HepG2 (cell line): ENCODE measurements around the gene MFSD11. TPM values are rescaled to one million over a fixed set of nuclear protein-coding genes. Genes with fewer than 3 reads are reported as not detected.

ENCODE experiments used
- PHF8 ChIP-seq: sonication (generic); formaldehyde crosslinking; IDR thresholded peaks from 2 replicates; pipeline ENCODE4 v1.5.0; 2020; ENCODE audit warnings: missing genetic modification reagents
- SOX6 ChIP-seq, 2 experiments: fragments of 450-650 bp in 1 of 2; sonication (generic) in 1 of 2; formaldehyde crosslinking in 1 of 2; IDR thresholded peaks; 2 replicates each; pipeline versions ENCODE4 v1.4.0 to v1.6.1; 2017 to 2020; ENCODE audit warnings: antibody characterized with exemption in 1 of 2, mild to moderate bottlenecking in 1 of 2, missing genetic modification reagents in 1 of 2
- XRCC5 ChIP-seq: fragments of 200-400 bp; formaldehyde crosslinking; optimal IDR thresholded peaks from 2 replicates; pipeline ENCODE3; 2017; ENCODE audit warnings: mild to moderate bottlenecking, low read length
- ZIK1 ChIP-seq: sonication (generic); formaldehyde crosslinking; IDR thresholded peaks from 2 replicates; pipeline ENCODE4 v1.5.0; 2020; ENCODE audit warnings: mild to moderate bottlenecking, low read depth, missing genetic modification reagents, borderline replicate concordance
- ZMYM4 ChIP-seq: sonication (generic); formaldehyde crosslinking; IDR thresholded peaks from 2 replicates; pipeline ENCODE4 v1.8.1; 2023; ENCODE audit warnings: mild to moderate bottlenecking, missing genetic modification reagents
- ZNF605 ChIP-seq: sonication (generic); formaldehyde crosslinking; IDR thresholded peaks from 2 replicates; pipeline ENCODE4 v1.8.0; 2022; ENCODE audit warnings: mild to moderate bottlenecking, missing genetic modification reagents
- ZNF709 ChIP-seq: sonication (generic); formaldehyde crosslinking; IDR thresholded peaks from 2 replicates; pipeline ENCODE4 v1.5.0; 2020; ENCODE audit warnings: mild to moderate bottlenecking, missing genetic modification reagents
- ZNF773 ChIP-seq: sonication (generic); formaldehyde crosslinking; IDR thresholded peaks from 2 replicates; pipeline ENCODE4 v1.4.0; 2020; ENCODE audit warnings: missing genetic modification reagents, borderline replicate concordance
- ZNF879 ChIP-seq: sonication (generic); formaldehyde crosslinking; IDR thresholded peaks from 2 replicates; pipeline ENCODE4 v1.8.1; 2023; ENCODE audit warnings: missing genetic modification reagents
- polyA plus RNA-seq, 8 experiments: library from polyadenylated mRNA; depleted of rRNA in 3 of 8; stranded (reverse) in 7 of 8; unstranded in 1 of 8; fragments of >200 nt; fragmentation: Illumina TruSeq in 4 of 8; extraction: Trizol in 4 of 8; gene quantifications; 2 replicates each; pipeline versions ENCODE4 v1.2.1 to v1.2.3, GENCODE V29; 2011 to 2016; ENCODE audit warnings: low read depth in 4 of 8, missing spikeins in 1 of 8, mixed read lengths in 1 of 8; ENCODE audit not compliant: insufficient read depth in 1 of 8
- total RNA-seq, 5 experiments: library from RNA; depleted of rRNA; stranded (reverse); fragments of >200 nt; fragmentation: Illumina TruSeq; extraction: Trizol; gene quantifications; 2 replicates each; pipeline ENCODE4 v1.2.3, GENCODE V29; 2016; ENCODE audit warnings: low read depth in 1 of 5
- TF ChIP-seq, protein P1 (sequence below): IDR thresholded peaks from 2 replicates; pipeline ENCODE4 v1.6.1; 2016
- TF ChIP-seq, protein P2 (sequence below): sonication (generic); formaldehyde crosslinking; IDR thresholded peaks from 2 replicates; pipeline ENCODE4 v1.4.0; 2020; ENCODE audit warnings: missing genetic modification reagents
- TF ChIP-seq, protein P3 (sequence below): sonication (generic); formaldehyde crosslinking; IDR thresholded peaks from 2 replicates; pipeline ENCODE4 v1.5.1; 2020; ENCODE audit warnings: mild to moderate bottlenecking, moderate library complexity, missing genetic modification reagents
- TF ChIP-seq, protein P4 (sequence below), 2 experiments: sonication (generic) in 1 of 2; formaldehyde crosslinking in 1 of 2; IDR thresholded peaks; 2 replicates each; pipeline versions ENCODE4 v1.6.1 to v1.9.0; 2014 to 2022; ENCODE audit warnings: antibody characterized with exemption in 1 of 2, borderline replicate concordance in 1 of 2, inconsistent platforms in 1 of 2, low read depth in 1 of 2, missing genetic modification reagents in 1 of 2
- TF ChIP-seq, protein P5 (sequence below): sonication (generic); formaldehyde crosslinking; IDR thresholded peaks from 2 replicates; pipeline ENCODE4 v1.4.0; 2020; ENCODE audit warnings: missing genetic modification reagents, borderline replicate concordance
- TF ChIP-seq, protein P6 (sequence below): sonication (generic); formaldehyde crosslinking; IDR thresholded peaks from 2 replicates; pipeline ENCODE4 v1.4.0; 2020; ENCODE audit warnings: missing genetic modification reagents

Gene MFSD11
- total and polyA plus RNA-seq, 2 of the 13 experiments (the other 11 are each of a cell fraction or from before 2014, with no cell fraction given): 26.1 to 36.3 TPM

DNA sequence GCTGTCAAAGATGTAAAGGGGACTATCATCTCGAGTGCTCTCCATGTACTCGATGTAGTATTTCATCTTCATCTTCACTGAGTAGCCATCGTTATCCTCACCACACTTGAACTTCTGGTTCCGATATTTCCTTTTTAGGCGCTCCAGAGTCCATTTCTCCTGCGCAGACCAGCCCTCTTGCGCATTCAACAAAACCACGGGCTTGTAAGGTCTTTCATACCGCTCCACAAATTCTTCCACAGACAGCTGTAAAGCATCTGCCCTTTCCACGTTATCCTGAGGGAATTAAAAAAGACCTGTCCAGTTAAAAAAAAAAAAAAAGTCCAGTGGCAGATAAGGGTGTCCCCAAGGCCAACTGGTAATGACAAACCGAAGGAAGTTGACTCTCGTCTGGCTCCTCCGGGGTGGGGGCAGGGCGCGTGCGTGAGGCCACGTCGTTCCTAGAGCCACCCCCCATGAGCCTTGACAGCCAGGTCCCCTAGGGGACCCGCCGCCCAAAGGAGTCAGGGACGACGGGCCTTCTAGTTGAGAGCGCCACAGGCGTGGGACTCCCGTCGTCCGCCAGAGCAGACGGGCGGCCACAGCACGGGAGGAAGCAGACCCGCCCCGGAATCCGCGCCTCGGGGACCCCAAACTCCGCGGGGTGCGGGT lies 12.2 kb upstream of the MFSD11 start (continued):
- TF ChIP-seq ZNF605 (CRISPR knock-in tag): peak; percentile 74; the same call in 1 of the 2 replicates
- TF ChIP-seq ZNF709 (CRISPR knock-in tag): peak; percentile 37; the same call in 1 of the 2 replicates
- TF ChIP-seq, protein P1, sequence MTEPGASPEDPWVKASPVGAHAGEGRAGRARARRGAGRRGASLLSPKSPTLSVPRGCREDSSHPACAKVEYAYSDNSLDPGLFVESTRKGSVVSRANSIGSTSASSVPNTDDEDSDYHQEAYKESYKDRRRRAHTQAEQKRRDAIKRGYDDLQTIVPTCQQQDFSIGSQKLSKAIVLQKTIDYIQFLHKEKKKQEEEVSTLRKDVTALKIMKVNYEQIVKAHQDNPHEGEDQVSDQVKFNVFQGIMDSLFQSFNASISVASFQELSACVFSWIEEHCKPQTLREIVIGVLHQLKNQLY (CRISPR knock-in tag): 0 out of 2 replicates have a peak, but pooled peaks have one; percentile 17
- TF ChIP-seq, protein P2, sequence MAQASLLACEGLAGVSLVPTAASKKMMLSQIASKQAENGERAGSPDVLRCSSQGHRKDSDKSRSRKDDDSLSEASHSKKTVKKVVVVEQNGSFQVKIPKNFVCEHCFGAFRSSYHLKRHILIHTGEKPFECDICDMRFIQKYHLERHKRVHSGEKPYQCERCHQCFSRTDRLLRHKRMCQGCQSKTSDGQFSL (CRISPR knock-in tag): peak; percentile 34; the same call in 1 of the 2 replicates
- TF ChIP-seq XRCC5: peak; percentile 42
- TF ChIP-seq PHF8 (CRISPR knock-in tag): peak; percentile 67
- 0 out of 2 replicates have a peak, but pooled peaks have one; percentile 4 for TF ChIP-seq ZMYM4 (CRISPR knock-in tag)
- TF ChIP-seq, protein P3, sequence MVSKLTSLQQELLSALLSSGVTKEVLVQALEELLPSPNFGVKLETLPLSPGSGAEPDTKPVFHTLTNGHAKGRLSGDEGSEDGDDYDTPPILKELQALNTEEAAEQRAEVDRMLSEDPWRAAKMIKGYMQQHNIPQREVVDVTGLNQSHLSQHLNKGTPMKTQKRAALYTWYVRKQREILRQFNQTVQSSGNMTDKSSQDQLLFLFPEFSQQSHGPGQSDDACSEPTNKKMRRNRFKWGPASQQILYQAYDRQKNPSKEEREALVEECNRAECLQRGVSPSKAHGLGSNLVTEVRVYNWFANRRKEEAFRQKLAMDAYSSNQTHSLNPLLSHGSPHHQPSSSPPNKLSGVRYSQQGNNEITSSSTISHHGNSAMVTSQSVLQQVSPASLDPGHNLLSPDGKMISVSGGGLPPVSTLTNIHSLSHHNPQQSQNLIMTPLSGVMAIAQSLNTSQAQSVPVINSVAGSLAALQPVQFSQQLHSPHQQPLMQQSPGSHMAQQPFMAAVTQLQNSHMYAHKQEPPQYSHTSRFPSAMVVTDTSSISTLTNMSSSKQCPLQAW (CRISPR knock-in tag): peak; percentile 59
- peak; percentile 22; the same call in 1 of the 2 replicates for TF ChIP-seq ZNF879 (CRISPR knock-in tag)
- TF ChIP-seq, protein P4, sequence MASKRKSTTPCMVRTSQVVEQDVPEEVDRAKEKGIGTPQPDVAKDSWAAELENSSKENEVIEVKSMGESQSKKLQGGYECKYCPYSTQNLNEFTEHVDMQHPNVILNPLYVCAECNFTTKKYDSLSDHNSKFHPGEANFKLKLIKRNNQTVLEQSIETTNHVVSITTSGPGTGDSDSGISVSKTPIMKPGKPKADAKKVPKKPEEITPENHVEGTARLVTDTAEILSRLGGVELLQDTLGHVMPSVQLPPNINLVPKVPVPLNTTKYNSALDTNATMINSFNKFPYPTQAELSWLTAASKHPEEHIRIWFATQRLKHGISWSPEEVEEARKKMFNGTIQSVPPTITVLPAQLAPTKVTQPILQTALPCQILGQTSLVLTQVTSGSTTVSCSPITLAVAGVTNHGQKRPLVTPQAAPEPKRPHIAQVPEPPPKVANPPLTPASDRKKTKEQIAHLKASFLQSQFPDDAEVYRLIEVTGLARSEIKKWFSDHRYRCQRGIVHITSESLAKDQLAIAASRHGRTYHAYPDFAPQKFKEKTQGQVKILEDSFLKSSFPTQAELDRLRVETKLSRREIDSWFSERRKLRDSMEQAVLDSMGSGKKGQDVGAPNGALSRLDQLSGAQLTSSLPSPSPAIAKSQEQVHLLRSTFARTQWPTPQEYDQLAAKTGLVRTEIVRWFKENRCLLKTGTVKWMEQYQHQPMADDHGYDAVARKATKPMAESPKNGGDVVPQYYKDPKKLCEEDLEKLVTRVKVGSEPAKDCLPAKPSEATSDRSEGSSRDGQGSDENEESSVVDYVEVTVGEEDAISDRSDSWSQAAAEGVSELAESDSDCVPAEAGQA (IDR thresholded peaks at IDR 0.05; ENCODE audit: low read depth): peak; percentile 76; the same call in 1 of the 2 replicates
- TF ChIP-seq, protein P4 (CRISPR knock-in tag; IDR thresholded peaks at IDR 0.05; ENCODE audit: borderline replicate concordance): no peak
- no peak for TF ChIP-seq SOX6 (IDR thresholded peaks at IDR 0.05)
- peak; percentile 55 for TF ChIP-seq SOX6 (CRISPR knock-in tag; IDR thresholded peaks at IDR 0.05)
- TF ChIP-seq, protein P5, sequence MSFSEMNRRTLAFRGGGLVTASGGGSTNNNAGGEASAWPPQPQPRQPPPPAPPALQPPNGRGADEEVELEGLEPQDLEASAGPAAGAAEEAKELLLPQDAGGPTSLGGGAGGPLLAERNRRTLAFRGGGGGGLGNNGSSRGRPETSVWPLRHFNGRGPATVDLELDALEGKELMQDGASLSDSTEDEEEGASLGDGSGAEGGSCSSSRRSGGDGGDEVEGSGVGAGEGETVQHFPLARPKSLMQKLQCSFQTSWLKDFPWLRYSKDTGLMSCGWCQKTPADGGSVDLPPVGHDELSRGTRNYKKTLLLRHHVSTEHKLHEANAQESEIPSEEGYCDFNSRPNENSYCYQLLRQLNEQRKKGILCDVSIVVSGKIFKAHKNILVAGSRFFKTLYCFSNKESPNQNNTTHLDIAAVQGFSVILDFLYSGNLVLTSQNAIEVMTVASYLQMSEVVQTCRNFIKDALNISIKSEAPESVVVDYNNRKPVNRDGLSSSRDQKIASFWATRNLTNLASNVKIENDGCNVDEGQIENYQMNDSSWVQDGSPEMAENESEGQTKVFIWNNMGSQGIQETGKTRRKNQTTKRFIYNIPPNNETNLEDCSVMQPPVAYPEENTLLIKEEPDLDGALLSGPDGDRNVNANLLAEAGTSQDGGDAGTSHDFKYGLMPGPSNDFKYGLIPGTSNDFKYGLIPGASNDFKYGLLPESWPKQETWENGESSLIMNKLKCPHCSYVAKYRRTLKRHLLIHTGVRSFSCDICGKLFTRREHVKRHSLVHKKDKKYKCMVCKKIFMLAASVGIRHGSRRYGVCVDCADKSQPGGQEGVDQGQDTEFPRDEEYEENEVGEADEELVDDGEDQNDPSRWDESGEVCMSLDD (CRISPR knock-in tag): peak; percentile 76; the same call in 1 of the 2 replicates
- TF ChIP-seq, protein P6, sequence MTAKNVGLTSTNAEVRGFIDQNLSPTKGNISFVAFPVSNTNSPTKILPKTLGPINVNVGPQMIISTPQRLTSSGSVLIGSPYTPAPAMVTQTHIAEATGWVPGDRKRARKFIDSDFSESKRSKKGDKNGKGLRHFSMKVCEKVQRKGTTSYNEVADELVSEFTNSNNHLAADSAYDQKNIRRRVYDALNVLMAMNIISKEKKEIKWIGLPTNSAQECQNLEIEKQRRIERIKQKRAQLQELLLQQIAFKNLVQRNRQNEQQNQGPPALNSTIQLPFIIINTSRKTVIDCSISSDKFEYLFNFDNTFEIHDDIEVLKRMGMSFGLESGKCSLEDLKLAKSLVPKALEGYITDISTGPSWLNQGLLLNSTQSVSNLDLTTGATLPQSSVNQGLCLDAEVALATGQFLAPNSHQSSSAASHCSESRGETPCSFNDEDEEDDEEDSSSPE (CRISPR knock-in tag): no peak
- TF ChIP-seq ZNF773 (CRISPR knock-in tag): no peak
- 0 out of 2 replicates have a peak, but pooled peaks have one; percentile 39 for TF ChIP-seq ZIK1
